Dermis blood vessel endothelial cell (primary cell): ENCODE data around the gene SLC5A11. TPM values are rescaled to one million over a fixed set of nuclear protein-coding genes. Genes with fewer than 3 reads are reported as not detected.
"Not testable (repeated sequence)": the region's sequence is repeated elsewhere in the genome, so short reads cannot be mapped to it uniquely, and the experiment has no call there.

Source experiments
- DNase-seq: peaks from one replicate; pipeline ENCODE4 v3.0.0; 2010
- total RNA-seq: library from RNA; depleted of rRNA; stranded (reverse); fragments of >200 nt; gene quantifications from 2 replicates; pipeline ENCODE4 v1.2.3, GENCODE V29; 2014

SLC5A11 gene, protein sequence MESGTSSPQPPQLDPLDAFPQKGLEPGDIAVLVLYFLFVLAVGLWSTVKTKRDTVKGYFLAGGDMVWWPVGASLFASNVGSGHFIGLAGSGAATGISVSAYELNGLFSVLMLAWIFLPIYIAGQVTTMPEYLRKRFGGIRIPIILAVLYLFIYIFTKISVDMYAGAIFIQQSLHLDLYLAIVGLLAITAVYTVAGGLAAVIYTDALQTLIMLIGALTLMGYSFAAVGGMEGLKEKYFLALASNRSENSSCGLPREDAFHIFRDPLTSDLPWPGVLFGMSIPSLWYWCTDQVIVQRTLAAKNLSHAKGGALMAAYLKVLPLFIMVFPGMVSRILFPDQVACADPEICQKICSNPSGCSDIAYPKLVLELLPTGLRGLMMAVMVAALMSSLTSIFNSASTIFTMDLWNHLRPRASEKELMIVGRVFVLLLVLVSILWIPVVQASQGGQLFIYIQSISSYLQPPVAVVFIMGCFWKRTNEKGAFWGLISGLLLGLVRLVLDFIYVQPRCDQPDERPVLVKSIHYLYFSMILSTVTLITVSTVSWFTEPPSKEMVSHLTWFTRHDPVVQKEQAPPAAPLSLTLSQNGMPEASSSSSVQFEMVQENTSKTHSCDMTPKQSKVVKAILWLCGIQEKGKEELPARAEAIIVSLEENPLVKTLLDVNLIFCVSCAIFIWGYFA
- 0.05 and 0.17 TPM in 2 replicates for total RNA-seq

DNA sequence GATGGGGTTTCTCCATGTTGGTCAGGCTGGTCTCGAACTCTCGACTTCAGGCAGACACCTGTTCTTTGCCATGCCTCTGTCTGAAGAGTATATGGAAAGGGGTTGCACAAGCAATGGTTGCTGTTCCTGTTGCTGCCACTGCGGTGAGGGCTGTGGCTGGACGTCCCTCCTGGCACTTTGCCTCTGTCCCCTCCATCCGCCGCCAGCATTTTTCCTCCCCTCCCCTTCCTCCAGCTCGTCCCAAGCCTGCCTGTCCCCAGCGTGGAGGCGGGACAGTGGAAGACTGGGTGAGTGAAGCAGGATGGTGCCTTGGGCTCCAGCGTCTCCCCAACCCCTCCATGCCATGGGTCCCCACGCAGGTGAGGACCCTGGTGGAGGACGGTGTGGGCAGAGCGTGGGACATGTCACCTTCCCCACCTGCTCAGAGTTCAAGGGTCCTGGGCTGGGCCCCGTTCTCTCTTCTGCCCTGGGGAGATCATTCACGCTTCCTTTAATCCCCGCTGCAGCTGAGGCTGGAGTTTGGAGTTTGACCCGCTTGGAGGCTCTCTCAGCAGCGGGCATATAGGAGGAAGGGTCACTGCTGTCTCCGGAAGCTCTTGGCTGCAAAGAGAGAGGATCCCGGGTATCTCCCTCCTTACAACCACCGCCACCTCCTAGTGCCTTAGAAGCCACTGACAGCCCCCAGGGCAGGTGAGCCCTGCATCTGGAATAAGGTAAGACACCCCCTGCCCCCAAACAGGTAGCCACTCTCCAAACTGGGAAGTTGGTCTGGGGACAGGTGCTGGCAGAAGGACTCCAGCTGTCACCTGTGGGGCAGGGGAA is at the start of gene SLC5A11:
TSS of gene SLC5A11 (plus strand) at position 238 of the 822 bp plus-strand sequence. CDS start 12,681 bp downstream, outside the sequence.
- DNase-seq = no peak

DNA sequence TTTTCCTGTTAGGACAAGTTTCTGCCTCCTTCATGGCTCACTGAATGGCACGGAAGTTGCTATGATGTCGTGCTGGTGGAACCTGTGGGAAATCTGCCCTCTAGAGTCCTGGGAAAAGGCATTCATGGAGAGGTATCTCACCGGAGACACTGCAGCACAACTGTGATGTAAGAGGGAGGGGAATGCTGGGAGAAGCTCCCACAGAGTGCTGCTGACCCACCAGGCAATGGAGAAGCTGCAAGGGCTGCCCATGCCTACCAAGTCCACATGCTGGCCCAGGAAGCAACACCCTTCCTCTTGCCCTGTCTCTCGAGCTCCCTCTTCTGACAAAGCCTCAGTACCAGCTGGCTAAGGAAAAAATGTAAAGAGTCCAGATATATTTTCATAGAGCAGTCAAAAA is 45.2 kb upstream of the SLC5A11 start:
- peak; percentile 61 for DNase-seq

DNA sequence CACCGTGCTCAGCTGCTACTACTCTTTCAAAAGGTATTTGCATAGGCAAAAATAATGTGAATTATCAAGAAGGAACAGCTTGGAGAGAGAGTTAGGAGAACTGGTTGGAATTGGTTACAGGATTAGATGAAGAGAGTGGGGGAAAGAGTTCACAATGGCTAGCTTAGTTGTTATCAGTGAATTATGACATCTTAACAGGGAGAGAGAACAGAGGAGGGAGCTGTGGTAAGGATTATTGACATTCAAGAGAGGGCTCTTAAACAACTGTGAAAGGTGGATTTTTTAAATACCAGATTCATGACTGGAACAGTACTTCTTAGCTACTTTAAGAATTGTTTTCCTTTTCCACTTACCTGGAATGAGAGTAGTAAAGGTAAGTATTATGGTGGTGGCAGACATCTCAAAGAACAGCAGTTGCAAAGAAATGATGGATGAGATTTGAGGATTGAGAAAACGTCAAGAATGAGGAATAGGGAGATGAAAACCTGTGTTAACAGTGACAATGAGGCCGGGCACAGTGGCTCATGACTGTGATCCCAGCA is 43.9 kb upstream of the SLC5A11 start:
- no peak for DNase-seq

DNA sequence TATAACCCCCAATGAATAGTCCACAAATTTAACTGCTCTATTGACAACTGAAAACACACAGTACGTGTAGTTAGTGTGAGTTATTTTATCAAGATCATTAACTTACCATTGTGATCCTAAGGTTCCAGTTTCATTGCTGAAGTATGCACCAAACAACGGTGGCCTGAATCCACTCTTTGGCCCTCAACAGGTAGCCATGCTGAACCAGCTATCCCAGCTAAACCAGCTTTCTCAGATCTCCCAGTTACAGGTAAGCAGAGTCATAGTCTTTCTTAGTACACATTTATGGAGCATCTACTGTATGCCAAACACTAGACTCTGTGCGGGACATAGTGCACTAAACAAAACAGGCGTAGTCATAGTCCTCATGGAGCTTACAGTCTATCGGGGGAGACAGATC is 40.3 kb upstream of the SLC5A11 start:
- no peak for DNase-seq

DNA sequence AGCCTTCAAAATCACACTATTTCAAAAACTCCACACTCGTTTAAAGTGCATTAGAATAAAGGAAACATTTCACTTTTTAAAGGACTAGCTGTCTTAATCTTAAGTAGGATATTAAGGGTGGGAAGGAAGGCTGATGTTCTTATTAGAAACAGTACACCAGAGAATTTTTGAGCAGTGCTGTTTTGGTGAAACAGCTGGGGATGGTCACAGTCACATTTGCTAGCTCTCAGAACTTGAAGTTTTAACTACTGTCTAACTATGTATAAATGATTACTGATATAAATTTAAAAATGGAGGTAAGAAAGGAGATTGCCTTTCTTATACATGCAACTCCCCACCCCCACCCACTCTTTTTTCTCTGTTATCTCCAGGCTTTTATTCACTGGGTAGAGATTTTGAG is 38.5 kb upstream of the SLC5A11 start:
- no peak for DNase-seq

DNA sequence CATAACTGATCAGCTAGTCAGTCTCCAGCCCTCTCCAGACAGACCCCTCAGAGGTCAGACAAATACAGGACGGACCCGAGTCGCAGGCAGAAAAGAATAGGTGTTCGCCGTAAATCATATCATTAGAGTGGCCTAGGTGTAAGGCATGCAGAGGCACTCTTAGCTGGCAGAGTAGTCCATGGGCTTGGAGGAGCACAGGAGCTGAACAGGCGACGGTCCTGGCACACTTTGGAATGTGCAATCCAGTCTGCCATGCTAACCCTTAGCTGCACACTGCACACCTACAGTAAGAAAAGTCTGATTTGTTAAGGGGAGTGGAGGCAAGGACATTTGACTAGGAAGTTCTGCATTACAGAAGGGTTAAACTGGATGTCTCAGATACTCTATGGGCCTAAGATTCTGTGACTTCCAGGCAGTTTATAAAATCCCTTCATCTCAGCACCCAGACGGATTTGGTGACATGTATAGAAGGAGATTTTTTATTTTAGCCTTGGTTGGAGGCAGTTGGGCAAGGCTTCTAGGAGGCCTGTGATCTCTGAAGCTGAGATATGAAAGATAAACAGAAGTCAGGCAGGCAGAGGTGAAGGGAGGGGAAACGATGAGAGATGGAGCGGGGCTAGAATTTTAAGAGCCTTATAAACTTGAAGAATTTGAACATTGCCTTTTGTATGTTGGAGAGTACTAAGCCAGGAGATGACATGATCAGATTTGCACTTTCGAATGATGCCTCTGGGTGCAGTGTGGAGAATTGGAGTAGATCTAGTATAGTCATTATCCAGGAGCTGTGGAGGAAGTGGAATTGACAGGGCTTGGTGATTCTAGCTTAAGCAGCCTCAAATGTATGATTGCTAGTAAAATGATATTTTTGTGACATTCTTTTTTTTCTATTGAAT is 34.6 kb upstream of the SLC5A11 start:
- no peak for DNase-seq

DNA sequence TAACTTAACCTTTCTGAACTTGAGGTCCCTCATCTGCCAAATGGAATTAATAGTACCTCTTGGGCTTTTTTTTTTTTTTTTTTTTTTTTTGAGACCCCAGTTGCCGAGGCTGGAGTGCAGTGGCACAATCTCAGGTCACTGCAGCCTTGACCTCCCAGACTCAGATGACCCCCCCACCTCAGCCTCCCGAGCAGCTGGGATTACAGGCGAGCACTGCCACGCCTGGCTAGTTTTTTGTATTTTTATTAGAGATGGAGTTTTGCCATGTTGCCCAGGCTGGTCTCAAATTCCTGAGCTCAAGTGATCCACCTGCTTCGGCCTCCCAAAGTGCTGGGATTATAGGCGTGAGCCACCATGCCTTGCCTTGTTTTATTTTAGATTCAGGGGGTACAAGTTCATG is 33.0 kb upstream of the SLC5A11 start:
- not testable (repeated sequence) for DNase-seq

DNA sequence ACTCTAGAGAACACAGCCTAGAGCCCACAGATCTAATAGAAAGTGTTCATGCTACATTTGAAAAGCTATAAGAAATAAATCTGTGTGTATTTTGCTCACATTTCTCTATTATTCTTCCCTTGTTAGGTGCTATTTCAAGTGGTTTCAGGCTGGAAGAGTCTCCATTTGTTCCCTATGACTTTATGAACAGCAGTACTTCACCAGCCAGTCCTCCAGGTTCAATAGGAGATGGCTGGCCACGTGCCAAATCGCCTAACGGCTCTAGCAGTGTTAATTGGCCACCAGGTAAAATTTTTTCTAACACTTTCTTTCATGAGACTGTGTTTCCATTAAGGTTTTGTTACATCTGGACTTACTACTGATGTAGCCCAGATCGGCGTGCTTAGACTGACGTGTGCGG is 30.7 kb upstream of the SLC5A11 start:
- no peak for DNase-seq

DNA sequence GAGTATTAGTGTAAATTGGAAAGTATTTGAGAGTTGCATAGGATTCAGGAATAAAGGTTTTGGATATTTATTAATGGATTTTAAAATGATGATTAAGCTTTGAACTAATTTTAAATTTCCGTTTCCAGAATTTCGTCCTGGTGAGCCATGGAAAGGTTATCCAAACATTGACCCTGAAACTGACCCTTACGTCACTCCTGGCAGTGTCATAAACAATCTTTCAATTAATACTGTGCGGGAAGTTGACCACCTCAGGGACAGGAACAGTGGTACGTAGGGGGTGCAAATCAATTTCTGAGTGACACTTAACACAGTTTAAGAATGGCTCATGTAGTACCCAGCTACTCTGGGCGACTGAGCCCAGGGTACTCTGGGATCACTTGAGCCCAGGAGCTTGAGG is 29.1 kb upstream of the SLC5A11 start:
- peak; percentile 46 for DNase-seq

DNA sequence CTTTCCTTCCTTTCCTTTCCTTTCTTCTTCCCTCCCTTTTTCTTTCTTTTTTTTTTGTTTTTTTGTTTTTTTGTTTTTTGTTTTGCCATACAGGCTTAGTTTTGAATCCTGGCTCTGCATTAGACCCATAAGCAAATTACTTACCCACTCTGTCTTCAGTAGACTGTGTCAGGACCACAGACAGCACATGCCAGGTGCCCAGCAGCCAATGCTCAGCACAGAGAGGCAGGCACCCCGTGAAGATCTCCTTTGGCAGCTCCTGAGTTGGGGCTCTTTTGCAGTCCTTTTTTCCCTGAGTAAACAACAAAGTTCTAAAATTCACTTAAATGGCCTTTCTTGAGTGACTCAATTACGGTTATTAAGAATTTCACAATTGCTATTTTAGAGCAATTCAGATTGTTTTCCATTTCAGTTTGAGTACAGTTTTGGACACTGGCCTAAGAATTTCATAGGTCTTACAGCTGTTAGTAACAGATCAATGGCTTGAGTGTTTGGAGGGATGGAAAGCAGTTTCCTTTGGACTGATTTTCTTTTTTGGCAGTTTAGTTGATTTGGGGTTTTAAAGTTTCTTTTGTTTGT is 26.2 kb upstream of the SLC5A11 start:
- DNase-seq = no peak

DNA sequence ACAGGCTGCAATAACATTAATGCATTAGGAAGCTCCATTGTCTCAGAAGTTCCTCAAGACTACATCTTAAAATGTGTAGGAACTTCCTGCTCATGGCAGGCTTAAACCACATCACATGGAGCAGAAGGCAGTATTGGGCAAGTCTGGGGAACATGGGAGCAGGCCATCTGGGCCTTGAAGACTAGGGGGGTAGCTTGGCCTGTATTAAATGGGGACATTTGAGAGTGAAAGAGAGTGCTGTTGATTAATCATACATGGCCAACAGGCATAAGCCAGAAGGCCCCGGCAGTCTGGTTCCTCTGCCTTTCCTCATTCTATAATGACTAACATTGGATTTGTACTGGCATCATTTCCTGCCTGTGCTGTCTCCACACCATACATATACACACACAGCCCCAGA is 25.2 kb upstream of the SLC5A11 start:
- DNase-seq = peak; percentile 53

DNA sequence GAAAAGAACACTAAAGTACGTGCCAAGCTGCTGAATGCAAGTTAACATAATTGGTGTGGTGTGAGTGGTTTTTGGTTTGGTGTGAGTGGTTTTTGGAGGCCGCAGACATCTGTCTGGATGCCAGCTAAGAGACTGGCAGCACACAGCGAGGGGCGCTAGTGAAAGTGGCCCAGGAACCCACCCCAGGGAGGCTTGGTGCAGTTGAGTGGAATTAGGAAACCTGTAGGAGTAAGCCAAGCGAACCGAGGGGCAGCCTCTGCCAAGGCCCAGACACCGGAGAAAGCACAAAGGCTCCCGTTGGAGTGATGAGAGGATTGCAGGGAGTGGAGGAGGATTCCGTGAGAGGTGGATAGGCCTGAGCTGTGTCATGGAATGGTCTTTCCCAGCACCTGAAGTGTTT is 24.6 kb upstream of the SLC5A11 start:
- DNase-seq = no peak

DNA sequence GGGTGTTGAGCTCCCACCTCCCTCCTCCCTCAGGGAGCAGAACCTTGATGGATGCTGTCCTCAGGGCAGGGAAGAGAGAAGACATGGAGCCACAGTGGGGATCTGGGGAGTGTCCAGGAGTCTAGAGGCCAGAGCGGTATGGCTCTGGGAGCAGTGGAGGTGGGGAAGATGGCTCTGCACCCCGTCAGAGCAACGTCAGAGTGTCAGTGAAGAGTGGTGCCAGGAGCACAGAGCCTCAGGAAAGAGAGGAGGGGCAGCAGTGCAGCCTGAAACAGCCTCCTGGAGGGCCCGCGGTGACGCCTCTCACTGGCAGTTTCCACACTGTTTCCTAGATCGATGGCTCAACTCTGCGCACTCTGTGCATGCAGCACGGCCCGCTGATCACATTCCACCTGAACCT is 23.2 kb upstream of the SLC5A11 start:
- DNase-seq = no peak

DNA sequence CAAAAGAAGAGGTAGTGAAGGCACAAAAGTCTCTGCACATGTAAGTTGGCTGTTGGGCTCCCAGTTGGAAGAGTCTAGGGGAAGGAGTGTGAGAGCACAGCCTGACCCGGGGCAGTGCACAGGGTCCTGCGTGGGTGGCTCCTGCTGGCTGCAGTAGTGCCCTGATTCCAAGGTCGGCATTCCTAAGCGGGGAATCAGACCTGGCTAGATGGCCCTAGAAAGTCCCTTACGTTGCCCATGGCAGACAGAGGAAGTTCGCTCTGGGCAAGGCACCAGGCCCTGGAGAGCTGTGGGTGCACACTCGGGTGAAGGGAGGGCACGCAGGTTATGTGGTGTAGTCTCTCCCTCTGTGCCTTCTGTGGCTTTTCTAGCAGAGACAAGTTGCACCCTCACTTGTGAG is 22.8 kb upstream of the SLC5A11 start:
- DNase-seq = no peak

DNA sequence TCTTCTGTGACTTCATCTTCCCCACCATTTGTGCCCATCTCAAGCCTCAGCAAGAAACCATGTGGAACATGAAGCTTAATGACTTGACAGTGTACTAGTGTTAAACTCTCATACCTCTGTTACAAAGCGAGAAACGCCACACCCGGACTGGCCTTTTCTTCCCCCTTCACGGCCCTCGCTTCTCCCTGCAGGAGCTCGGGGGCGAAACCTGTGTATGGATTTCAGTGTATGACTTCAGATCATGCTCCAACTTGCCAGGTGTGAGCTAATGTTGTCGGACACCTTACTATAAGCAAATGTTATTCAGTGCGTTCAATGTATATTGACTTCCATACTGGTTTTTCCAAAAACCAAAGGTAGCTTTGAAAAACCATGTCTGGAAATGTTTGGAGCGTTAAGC is 20.1 kb upstream of the SLC5A11 start:
- DNase-seq = no peak

DNA sequence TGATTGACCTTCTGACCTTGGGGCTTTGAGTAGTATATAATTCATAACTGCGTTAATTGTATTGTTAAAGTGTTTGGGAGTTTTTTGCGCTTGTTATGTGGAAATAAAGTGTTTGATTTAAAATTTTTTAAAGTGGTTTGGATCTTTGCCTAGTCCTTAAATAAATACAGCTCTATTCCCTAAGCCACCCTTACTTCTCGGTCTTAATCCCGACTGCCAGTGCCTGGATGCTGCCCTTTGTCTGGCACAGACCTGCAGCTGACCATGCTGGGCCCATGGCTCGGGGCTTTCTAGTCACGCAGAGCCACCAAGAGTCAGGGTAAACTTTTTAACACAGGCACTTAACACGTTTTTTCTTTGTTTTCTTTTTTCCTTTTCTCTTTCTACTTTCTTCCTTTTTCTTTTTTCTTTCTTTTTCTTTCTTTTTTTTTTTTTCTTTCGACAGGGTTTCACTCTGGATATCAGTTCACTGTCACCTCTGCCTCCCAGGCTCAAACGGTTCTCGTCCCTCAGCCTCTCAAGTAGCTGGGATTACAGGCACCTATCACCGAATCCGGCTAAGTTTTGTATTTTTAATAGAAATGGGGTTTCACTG is 19.6 kb upstream of the SLC5A11 start:
- DNase-seq = no peak

DNA sequence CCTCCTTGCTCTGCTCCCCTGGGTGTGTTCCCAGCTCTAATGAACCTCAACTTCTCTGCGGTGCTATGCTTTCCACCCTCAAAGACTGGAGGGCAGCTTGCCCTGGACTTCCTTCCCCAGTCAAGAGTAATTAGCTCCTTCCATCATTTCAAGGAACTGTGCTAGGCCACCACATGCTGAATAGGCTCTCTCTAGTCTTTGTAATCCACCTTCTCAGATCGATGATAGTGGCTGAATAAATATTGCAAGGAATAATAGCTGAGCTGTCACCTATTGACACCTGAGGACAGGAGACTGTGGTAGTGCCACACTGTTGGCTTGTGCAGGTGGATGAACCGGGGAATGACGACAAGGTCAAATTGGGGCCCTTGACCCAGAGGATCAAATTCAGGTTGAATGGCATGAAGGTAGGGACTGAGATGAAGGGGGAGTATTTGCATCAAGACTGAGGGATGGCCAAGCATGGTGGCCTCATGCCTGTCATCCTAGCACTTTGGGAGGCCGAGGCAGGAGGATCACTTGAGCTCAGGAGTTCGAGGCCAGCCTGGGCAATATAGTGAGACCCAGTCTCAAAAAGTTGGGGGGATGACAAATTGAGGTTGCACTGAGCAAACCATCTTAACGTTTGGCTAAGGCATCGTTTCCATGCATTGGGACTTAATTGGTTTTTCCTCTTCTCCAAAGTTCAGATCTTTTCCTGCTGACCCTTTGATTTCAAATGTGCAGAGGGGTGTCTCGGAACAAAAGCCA is 18.8 kb upstream of the SLC5A11 start:
- no peak for DNase-seq

DNA sequence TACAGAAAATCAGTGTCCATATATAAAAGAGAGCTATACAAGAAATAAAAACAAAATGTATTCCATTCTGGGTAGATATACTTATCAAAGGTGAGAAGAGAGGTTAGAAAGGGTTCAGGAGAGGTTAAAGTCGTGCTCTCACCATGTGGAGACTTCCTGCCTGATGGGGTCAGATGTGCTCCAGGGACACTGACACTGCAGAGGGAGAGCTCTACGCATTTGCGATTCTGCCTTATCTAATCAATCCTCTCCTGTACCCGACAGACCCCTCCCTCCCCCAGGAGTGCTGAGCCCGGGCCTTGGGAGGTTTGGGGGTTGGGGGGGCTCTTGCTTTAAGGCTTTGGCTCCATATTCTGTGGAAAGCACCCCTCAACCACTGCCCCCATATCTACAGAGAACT is 16.6 kb upstream of the SLC5A11 start:
- DNase-seq = no peak

DNA sequence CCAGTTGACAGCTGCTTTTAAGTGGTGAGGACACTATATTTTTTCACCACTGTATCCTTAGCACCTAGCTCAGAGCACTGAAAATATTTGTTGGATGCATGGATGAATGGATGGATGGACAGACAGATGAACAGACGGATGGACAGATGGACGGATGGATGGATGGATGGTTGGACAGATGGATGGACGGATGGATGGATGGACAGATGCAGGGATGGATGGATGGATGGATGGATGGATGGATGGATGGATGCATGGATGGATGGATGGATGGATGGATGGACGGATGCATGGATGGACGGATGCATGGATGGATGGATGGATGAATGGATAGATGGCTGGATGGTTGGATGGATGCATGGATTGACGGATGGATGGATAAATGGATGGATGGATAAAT is 12.4 kb upstream of the SLC5A11 start:
- no peak for DNase-seq
